ENCODE measurements around the gene F2RL3.

F2RL3 gene

DNA sequence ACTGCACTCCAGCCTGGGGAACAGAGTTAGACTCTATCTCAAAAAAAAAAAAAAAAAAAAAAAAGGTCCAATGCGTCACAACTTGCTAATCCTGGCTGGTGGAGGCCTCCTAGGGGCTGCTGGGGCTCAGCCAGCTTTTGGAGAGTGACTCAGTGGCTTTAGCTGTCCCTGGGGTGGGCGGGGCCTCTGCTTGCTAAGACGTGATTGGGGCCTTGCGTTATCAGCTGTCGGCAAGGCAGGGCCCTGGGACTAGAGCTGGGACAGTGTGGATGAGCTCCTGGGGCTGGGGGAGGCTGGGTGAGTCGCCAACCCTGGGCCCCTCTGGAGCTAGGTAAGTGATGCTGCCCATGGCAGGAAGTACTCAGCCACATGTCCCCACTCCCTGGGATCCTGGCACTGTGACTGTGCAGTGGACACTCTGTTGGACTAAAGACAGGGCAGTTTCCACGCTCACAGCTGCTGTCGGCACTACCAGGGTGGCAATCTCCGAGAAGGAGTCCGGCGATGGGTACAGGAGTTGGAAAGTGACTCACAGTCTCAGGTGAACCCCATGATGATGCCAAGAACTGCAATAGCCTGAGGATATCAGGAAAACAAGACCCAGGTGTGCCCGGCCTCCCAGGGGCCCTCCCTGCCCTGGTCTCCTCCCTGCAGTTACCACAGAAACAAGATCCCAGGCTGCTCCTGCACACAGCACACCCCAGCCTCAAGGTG is 32.2 kb downstream of the F2RL3 start:
- no peak for DNase-seq (ENCODE audit: extremely low spot score)
- TF ChIP-seq L3MBTL2 (conservative IDR thresholded peaks at IDR 0.05): no peak
- TF ChIP-seq NFRKB (IDR thresholded peaks at IDR 0.05): no peak
- no peak for TF ChIP-seq BHLHE40 (IDR thresholded peaks at IDR 0.05; ENCODE audit: borderline replicate concordance)
- no peak for TF ChIP-seq LEF1 (IDR thresholded peaks at IDR 0.05; ENCODE audit: borderline replicate concordance)
- no peak for TF ChIP-seq FOXM1 (IDR thresholded peaks at IDR 0.05; ENCODE audit: borderline replicate concordance)
- no peak for TF ChIP-seq HDGF (IDR thresholded peaks at IDR 0.05; ENCODE audit: borderline replicate concordance)
- TF ChIP-seq TARDBP (IDR thresholded peaks at IDR 0.05): no peak
- TF ChIP-seq ZNF384 (IDR thresholded peaks at IDR 0.05): no peak
- no peak for TF ChIP-seq ELF4 (IDR thresholded peaks at IDR 0.05)
- POLR2A ChIA-PET: no interaction called here
- CTCF ChIA-PET: no interaction called here

DNA sequence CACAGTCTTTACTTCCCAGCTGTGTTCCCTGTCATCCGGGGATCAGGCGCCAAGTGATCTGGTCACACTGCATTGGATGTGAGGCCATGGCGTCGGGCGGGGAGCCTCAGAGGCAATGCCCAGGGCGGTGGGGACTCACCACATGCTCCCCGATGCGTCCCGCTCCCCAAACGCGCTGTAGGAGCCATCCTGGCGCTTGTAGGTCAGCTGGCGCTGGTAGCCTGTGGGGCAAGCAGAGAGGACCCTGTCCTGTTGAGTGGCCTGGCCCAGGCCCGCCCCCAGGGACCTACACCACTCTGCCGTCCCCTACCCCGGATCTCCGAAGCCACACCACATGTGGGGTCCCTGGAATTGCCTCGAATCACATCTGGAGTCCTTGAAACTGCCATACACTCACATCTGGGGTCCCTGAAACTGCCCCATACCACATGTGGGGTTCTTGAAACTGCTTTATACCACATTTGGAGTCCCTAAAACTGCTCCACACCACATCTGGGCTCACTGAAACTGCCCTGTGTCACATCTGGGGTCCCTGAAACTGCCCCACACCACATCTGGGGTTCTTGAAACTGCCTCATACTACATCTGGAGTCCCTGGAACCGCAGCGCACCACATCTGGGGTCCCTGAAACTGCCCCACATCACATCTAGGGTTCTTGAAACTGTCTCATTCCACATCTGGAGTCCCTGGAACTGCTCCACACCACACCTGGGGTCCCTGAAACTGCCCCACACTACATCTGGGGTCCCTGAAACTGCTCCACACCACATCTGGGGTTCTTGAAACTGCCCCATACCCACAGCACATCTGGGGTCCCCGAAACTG is 33.2 kb downstream of the F2RL3 start:
- no peak for DNase-seq (ENCODE audit: extremely low spot score)
- CTCF ChIA-PET: no interaction called here
- POLR2A ChIA-PET: no interaction called here
- no peak for TF ChIP-seq LEF1 (IDR thresholded peaks at IDR 0.05; ENCODE audit: borderline replicate concordance)

DNA sequence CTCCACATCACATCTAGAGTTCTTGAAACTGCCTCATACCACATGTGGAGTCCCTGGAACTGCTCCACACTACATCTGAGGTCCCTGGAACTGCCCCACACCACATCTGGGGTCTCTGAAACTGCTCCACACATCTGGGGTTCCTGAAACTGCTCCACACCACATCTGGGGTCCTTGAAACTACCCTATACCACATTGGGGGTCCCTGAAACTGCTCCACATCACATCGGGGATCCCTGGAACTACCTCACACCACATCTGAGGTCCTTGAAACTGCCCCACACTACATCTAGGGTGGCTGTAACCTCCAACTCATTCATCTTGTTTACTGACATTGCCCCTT is 33.8 kb downstream of the F2RL3 start:
- ChIA-PET CTCF (interaction anchor here (1.2 kb wide), 1 partner anchor 28 kb away, joined by 3 read pairs; no protein-coding TSS in a partner anchor), POLR2A (no interaction called here)
- TF ChIP-seq NFRKB (IDR thresholded peaks at IDR 0.05) (no peak), LEF1 (IDR thresholded peaks at IDR 0.05; ENCODE audit: borderline replicate concordance) (no peak), HDGF (IDR thresholded peaks at IDR 0.05; ENCODE audit: borderline replicate concordance) (no peak), ARNT (IDR thresholded peaks at IDR 0.05) (no peak), FOXA1 (IDR thresholded peaks at IDR 0.05) (no peak), CTBP1 (IDR thresholded peaks at IDR 0.05; ENCODE audit: borderline replicate concordance) (no peak), FOXK2 (IDR thresholded peaks at IDR 0.05) (no peak), L3MBTL2 (conservative IDR thresholded peaks at IDR 0.05) (no peak), TARDBP (IDR thresholded peaks at IDR 0.05) (no peak), ELF4 (IDR thresholded peaks at IDR 0.05) (no peak), ZNF384 (IDR thresholded peaks at IDR 0.05) (no peak), BHLHE40 (IDR thresholded peaks at IDR 0.05; ENCODE audit: borderline replicate concordance) (no peak), SP1 (IDR thresholded peaks at IDR 0.05) (no peak), FOXM1 (IDR thresholded peaks at IDR 0.05; ENCODE audit: borderline replicate concordance) (no peak), SUZ12 (IDR thresholded peaks at IDR 0.05) (no peak)
- TF ChIP-seq, protein P1, sequence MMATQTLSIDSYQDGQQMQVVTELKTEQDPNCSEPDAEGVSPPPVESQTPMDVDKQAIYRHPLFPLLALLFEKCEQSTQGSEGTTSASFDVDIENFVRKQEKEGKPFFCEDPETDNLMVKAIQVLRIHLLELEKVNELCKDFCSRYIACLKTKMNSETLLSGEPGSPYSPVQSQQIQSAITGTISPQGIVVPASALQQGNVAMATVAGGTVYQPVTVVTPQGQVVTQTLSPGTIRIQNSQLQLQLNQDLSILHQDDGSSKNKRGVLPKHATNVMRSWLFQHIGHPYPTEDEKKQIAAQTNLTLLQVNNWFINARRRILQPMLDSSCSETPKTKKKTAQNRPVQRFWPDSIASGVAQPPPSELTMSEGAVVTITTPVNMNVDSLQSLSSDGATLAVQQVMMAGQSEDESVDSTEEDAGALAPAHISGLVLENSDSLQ (IDR thresholded peaks at IDR 0.05): no peak
- no peak for DNase-seq (ENCODE audit: extremely low spot score)

DNA sequence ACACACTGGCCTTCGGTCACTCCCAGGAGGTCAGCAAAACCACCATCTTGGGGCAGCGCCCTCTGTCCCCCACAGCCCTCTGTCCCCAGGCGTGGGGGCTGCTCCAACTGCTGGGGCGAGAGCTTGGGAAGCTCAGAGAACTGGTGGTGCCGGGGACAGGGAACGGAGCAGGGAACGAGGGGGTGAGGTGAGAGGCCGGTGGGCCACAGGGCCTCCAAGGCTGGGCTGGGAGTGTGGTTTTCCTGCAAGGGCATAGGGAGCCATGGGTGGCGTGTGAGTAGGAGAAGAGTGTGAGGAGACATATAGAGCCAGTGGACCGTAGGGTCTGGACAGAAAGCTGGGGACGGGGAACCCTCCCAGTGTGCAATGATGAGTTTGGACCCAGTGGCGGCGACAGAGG is 34.1 kb downstream of the F2RL3 start:
- CTCF ChIA-PET: interaction anchor here (1.2 kb wide), 1 partner anchor 28 kb away, joined by 3 read pairs; no protein-coding TSS in a partner anchor
- TF ChIP-seq ARNT (IDR thresholded peaks at IDR 0.05) (no peak), TARDBP (IDR thresholded peaks at IDR 0.05) (no peak)
- POLR2A ChIA-PET: no interaction called here
- DNase-seq (ENCODE audit: extremely low spot score): no peak

DNA sequence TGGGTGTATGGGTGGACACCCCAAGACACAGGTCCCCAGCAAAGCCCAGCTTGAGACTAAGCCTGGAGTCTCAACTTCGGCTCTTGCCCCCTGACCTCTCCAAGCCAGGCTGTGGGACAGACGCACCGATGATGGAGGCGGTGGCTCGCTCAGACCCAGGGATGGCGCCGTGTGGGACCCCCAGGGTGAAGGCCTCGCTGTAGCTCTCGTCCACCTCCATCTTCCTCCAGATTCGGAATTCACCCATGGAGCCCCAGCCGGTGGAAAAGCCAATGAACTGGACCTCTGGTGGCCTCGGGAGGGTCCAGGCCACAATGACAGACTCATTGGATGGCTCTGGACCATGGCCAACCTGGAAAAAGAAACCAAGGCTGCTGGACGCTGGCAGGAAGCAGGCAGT is 39.1 kb downstream of the F2RL3 start:
- ChIA-PET CTCF (no interaction called here), POLR2A (no interaction called here)
- TF ChIP-seq FOXK2 (IDR thresholded peaks at IDR 0.05): no peak
- TF ChIP-seq CTBP1 (IDR thresholded peaks at IDR 0.05; ENCODE audit: borderline replicate concordance): no peak

DNA sequence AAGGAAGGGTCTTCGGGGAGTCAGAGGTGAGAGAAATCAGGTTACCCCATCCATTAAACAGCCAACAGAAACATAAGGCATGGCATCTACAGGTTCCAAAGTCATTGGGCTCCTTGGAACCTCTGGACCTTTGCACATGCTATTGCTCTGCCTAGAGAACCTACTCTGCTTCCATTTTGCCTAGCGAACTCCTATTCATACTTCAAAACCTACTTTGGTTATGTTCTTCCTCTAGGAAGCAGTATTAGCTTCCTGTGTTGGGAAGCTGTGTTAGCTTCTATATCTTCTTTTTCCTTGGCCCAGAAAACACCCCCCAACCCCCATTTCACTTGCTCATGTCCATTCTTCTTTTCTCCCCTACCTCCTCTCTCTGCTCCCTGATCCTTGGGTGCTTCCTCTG is 39.6 kb downstream of the F2RL3 start:
- POLR2A ChIA-PET: no interaction called here
- TF ChIP-seq HDGF (IDR thresholded peaks at IDR 0.05; ENCODE audit: borderline replicate concordance): no peak
- TF ChIP-seq FOXA1 (IDR thresholded peaks at IDR 0.05): no peak
- no peak for TF ChIP-seq ARNT (IDR thresholded peaks at IDR 0.05)
- no peak for TF ChIP-seq CTBP1 (IDR thresholded peaks at IDR 0.05; ENCODE audit: borderline replicate concordance)
- TF ChIP-seq BHLHE40 (IDR thresholded peaks at IDR 0.05; ENCODE audit: borderline replicate concordance): no peak
- no peak for TF ChIP-seq ELF4 (IDR thresholded peaks at IDR 0.05)
- no peak for TF ChIP-seq TARDBP (IDR thresholded peaks at IDR 0.05)
- no peak for DNase-seq (ENCODE audit: extremely low spot score)
- CTCF ChIA-PET: no interaction called here

More for the DNA sequence above, 39.1 kb downstream of the F2RL3 start:
- DNase-seq (ENCODE audit: extremely low spot score): no peak

DNA sequence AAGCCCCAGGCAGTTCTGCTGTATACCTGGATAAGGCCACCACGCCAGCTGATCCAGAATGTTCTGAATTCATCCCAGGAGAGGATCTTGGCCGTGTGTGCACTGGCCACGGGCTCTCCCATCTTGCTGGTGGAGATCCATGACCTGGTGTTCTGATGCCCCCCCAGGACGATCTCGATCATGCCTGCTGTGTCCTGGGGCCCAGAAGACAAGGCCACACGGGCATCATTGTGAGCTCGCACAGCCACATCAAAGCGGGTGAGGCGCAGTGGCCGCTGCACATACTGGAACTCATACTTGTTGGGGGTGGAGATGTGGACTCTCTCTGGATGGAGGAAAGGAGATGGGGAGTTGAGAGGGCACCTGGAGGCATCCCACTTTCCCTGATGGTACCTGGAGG is 40.1 kb downstream of the F2RL3 start:
- no peak for DNase-seq (ENCODE audit: extremely low spot score)
- POLR2A ChIA-PET: no interaction called here
- CTCF ChIA-PET: no interaction called here
- TF ChIP-seq FOXA1 (IDR thresholded peaks at IDR 0.05): no peak
- TF ChIP-seq ZNF384 (IDR thresholded peaks at IDR 0.05): no peak
- no peak for TF ChIP-seq BHLHE40 (IDR thresholded peaks at IDR 0.05; ENCODE audit: borderline replicate concordance)
- TF ChIP-seq ELF4 (IDR thresholded peaks at IDR 0.05): no peak
- TF ChIP-seq LEF1 (IDR thresholded peaks at IDR 0.05; ENCODE audit: borderline replicate concordance): no peak
- no peak for TF ChIP-seq L3MBTL2 (conservative IDR thresholded peaks at IDR 0.05)
- no peak for TF ChIP-seq FOXM1 (IDR thresholded peaks at IDR 0.05; ENCODE audit: borderline replicate concordance)
- TF ChIP-seq, protein P1 (IDR thresholded peaks at IDR 0.05): no peak
- no peak for TF ChIP-seq HDGF (IDR thresholded peaks at IDR 0.05; ENCODE audit: borderline replicate concordance)
- TF ChIP-seq NFRKB (IDR thresholded peaks at IDR 0.05): no peak
- no peak for TF ChIP-seq SUZ12 (IDR thresholded peaks at IDR 0.05)
- TF ChIP-seq CTBP1 (IDR thresholded peaks at IDR 0.05; ENCODE audit: borderline replicate concordance): no peak
- TF ChIP-seq FOXK2 (IDR thresholded peaks at IDR 0.05): no peak
- TF ChIP-seq ARNT (IDR thresholded peaks at IDR 0.05): no peak
- no peak for TF ChIP-seq TARDBP (IDR thresholded peaks at IDR 0.05)
